Colonic mucosa (tissue), 4 donors: ENCODE measurements around the gene ZNF280A. TPM values are rescaled to one million over a fixed set of nuclear protein-coding genes. Genes with fewer than 3 reads are reported as not detected.

ENCODE experiments used
- DNase-seq: peaks from one replicate; pipeline ENCODE4 v3.0.0-alpha.2; 2020
- H3K27ac ChIP-seq: fragments of 200-600 bp; one replicate; pipeline ENCODE4 v1.8.0; 2021
- H3K27me3 ChIP-seq: fragments of 200-600 bp; one replicate; pipeline ENCODE4 v1.8.0; 2021
- H3K36me3 ChIP-seq: fragments of 200-600 bp; one replicate; pipeline ENCODE4 v1.8.0; 2021
- H3K4me1 ChIP-seq: fragments of 200-600 bp; one replicate; pipeline ENCODE4 v1.8.0; 2021; ENCODE audit warnings: mild to moderate bottlenecking
- H3K4me3 ChIP-seq: fragments of 200-600 bp; one replicate; pipeline ENCODE4 v1.8.0; 2021
- H3K9ac ChIP-seq, 2 donors: one replicate each; pipeline ENCODE4 v1.7.0; 2013; ENCODE audit warnings: control low read depth in 2 of 2, low read depth in 2 of 2, low read length in 2 of 2
- H3K9me3 ChIP-seq: fragments of 200-600 bp; one replicate; pipeline ENCODE4 v1.8.0; 2021
- intact Hi-C: fragments of 100-400 bp; cut with DNase I; formaldehyde crosslinking; loops from one replicate; pipeline ENCODE4 v1.14.1; 2022
- total RNA-seq, 2 donors: library from RNA; stranded (reverse); fragmentation: NEBNext Ultra II Directional in 1 of 2; extraction: Animal tissue kit (Norgen Biotek cat#: 25700) in 1 of 2; gene quantifications; one replicate each; pipeline ENCODE4 v1.2.1, GENCODE V29; 2021
- TF ChIP-seq, protein P1 (sequence below): fragments of 200-600 bp; IDR thresholded peaks from one replicate; pipeline ENCODE4 v1.8.0; 2022; ENCODE audit warnings: antibody characterized with exemption, mild to moderate bottlenecking
- donor health status: healthy.
- donor health status: DM: no; HTN: no; CAD: no.
- donor health status: DM: no; HTN: no; CAD: no.

The ZNF280A gene, protein sequence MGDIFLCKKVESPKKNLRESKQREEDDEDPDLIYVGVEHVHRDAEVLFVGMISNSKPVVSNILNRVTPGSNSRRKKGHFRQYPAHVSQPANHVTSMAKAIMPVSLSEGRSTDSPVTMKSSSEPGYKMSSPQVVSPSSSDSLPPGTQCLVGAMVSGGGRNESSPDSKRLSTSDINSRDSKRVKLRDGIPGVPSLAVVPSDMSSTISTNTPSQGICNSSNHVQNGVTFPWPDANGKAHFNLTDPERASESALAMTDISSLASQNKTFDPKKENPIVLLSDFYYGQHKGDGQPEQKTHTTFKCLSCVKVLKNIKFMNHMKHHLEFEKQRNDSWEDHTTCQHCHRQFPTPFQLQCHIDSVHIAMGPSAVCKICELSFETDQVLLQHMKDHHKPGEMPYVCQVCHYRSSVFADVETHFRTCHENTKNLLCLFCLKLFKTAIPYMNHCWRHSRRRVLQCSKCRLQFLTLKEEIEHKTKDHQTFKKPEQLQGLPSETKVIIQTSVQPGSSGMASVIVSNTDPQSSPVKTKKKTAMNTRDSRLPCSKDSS
- not detected for total RNA-seq

DNA sequence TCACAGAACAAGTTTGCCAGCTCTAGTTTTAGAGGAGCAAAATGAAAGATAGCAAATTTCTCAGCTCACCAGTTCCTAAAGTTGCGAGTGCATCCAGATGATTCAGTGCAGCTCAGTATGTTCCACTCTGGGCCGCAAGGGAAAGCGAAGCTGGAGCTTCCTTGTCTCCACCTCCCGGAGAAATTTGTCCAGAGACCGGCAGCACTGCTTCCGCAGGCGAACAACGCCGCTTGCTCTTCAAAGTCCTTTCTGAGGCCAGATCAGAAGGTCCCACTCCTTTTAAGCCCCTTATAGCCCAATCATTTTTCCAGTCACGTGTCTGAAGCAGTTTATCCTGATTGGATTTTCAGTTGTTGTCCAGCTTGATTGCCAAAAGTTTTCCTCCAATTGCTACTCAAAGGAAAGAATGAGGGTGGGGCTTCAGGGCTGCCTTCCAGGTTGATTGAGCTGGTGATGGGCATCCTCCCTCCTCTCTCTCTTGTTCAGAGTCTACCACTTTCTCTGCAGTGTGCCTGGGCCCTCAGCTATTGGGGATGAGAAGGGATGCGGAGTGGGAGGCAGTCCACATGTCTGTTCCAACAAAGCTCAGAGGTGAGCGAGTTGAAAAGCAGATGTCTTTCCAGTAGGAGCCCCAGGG is at the start of gene ZNF280A:
ZNF280A (minus strand) TSS at position 251 of the 637 bp plus-strand sequence. CDS start 4,640 bp downstream, outside the sequence.
- no peak within 1 kb of the TSS for H3K4me3 ChIP-seq
- no peak for DNase-seq
- H3K4me1 ChIP-seq = no peaks in the 10 kb centered on the region
- intact Hi-C loops = no loop called here
- no peak within 1 kb of the TSS for H3K27ac ChIP-seq
- no peaks in the 10 kb centered on the region for H3K27me3 ChIP-seq
- H3K36me3 ChIP-seq = no peaks in the 10 kb centered on the region
- no peaks in the 10 kb centered on the region for H3K9me3 ChIP-seq
- TF ChIP-seq, protein P1, sequence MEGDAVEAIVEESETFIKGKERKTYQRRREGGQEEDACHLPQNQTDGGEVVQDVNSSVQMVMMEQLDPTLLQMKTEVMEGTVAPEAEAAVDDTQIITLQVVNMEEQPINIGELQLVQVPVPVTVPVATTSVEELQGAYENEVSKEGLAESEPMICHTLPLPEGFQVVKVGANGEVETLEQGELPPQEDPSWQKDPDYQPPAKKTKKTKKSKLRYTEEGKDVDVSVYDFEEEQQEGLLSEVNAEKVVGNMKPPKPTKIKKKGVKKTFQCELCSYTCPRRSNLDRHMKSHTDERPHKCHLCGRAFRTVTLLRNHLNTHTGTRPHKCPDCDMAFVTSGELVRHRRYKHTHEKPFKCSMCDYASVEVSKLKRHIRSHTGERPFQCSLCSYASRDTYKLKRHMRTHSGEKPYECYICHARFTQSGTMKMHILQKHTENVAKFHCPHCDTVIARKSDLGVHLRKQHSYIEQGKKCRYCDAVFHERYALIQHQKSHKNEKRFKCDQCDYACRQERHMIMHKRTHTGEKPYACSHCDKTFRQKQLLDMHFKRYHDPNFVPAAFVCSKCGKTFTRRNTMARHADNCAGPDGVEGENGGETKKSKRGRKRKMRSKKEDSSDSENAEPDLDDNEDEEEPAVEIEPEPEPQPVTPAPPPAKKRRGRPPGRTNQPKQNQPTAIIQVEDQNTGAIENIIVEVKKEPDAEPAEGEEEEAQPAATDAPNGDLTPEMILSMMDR = no peak
- H3K9ac ChIP-seq = no peak within 1 kb of the TSS

DNA sequence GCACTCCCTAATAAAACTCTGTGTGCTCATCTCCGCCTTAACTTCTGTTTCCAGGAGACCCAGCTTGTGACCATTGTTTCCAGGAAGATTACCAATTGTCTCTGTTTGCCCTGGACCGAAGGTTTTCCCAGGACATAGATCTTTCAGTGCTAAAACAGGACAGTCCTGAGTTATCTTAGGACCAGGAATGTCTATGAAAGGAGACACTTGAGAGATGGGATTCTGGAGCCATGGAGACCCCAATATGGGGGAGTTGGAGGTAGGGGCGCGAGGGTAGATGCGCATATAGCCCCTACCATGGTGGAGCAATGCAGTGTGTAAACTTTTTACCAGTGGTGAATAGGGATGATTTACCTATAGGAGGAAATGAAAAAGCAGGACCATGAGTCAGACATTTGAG is 49.1 kb upstream of the ZNF280A start:
- no peak for DNase-seq
- TF ChIP-seq, protein P1 = no peak
- no peak overlapping the region for H3K4me3 ChIP-seq
- intact Hi-C loops = no loop called here
- H3K27me3 ChIP-seq = no peaks in the 10 kb centered on the region
- H3K36me3 ChIP-seq = no peaks in the 10 kb centered on the region
- H3K9ac ChIP-seq = no peak overlapping the region
- H3K9me3 ChIP-seq = no peaks in the 10 kb centered on the region
- H3K4me1 ChIP-seq = no peaks in the 10 kb centered on the region
- H3K27ac ChIP-seq = no peak overlapping the region

DNA sequence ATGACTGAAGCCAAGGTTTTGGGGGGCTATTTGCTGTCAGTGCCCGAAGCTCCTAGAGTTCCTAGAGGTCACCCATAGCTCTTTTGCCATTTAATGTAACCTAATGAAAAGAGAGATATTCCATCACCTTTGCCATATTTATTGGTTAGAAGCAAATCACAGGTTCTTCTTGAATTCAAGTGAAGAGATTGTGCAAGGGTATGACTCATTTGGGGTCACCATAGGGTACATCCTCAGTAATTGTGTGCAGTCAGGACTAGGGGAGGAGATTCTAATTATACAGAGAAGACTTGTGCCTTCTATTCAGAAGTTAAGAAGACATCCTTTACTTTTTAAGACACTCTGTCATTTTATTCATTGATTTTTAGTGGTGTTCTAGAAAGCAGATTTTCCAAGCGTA is 45.9 kb upstream of the ZNF280A start:
- H3K9me3 ChIP-seq = no peaks in the 10 kb centered on the region
- H3K27me3 ChIP-seq = no peaks in the 10 kb centered on the region
- no peaks in the 10 kb centered on the region for H3K4me1 ChIP-seq
- DNase-seq = no peak
- no peaks in the 10 kb centered on the region for H3K36me3 ChIP-seq
- H3K4me3 ChIP-seq = no peak overlapping the region
- TF ChIP-seq, protein P1 = no peak
- no peak overlapping the region for H3K9ac ChIP-seq
- H3K27ac ChIP-seq = no peak overlapping the region
- intact Hi-C loops = no loop called here

DNA sequence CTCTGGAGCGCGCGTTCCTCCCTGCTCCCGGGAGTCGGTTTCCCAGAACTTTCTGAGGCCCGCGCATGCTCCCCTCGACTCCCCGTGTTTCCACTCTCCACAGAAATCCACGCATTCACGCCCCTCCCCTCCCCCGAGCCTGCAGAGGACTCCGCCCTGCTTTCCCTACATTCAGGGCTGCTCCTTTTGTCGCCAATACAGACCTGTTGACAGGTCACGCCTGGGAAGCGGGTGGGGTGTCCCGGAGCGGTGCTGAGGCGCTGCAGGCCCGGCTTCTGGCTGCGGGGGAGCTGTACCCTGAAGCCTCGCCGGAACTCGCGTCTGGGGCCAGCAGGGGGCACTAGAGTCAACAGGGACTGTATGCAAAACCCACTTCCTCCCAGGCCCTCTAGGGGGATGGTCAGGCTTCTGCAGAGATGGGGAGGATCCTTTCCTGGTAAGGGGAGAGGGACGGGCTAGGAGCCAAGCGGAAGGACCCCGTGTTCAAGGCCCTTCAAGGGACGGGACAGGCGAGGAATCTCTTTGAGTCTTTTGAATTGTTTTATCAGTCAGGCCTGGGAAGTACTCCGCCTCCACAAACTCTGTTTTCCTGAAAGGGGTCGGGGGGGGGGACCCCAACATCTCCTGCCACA is 39.0 kb upstream of the ZNF280A start, which contains the start of gene PRAME:
PRAME (minus strand) TSS at position 294 of the 632 bp plus-strand sequence. CDS start 2,433 bp downstream, outside the sequence.
- H3K4me1 ChIP-seq = no peaks in the 10 kb centered on the region
- peak; percentile 72 for DNase-seq
- TF ChIP-seq, protein P1 = peak; percentile 54
- no peaks in the 10 kb centered on the region for H3K9me3 ChIP-seq
- H3K27ac ChIP-seq = no peak within 1 kb of the TSS
- no peaks in the 10 kb centered on the region for H3K36me3 ChIP-seq
- no peak within 1 kb of the TSS for H3K4me3 ChIP-seq
- no peaks in the 10 kb centered on the region for H3K27me3 ChIP-seq
- intact Hi-C loops = no loop called here
- no peak within 1 kb of the TSS for H3K9ac ChIP-seq
